ENCODE measurements around the gene TAX1BP3. TPM values are rescaled to one million over a fixed set of nuclear protein-coding genes. Genes with fewer than 3 reads are reported as not detected.
A peak's percentile ranks its signal among the peaks of the same experiment; 100 is the strongest.

TAX1BP3 gene
- total and polyA plus RNA-seq, 2 of the 13 experiments (the other 11 are each of a cell fraction or from before 2014, with no cell fraction given): 16.7 to 45.1 TPM

- TF ChIP-seq NR0B2 (CRISPR knock-in tag; IDR thresholded peaks at IDR 0.05) (peak; percentile 72), ZMYM4 (CRISPR knock-in tag; IDR thresholded peaks at IDR 0.05) (peak; percentile 38; the same call in 1 of the 2 replicates), ZNF367 (CRISPR knock-in tag; IDR thresholded peaks at IDR 0.05; ENCODE audit: borderline replicate concordance) (0 out of 2 replicates have a peak, but pooled peaks have one; percentile 66), FOSL1 (CRISPR knock-in tag; IDR thresholded peaks at IDR 0.05; ENCODE audit: borderline replicate concordance) (no peak), NFIC (IDR thresholded peaks at IDR 0.05; ENCODE audit: low read length) (no peak), POGK (CRISPR knock-in tag; conservative IDR thresholded peaks at IDR 0.05) (peak; percentile 73; the same call in 1 of the 2 replicates), MIXL1 (CRISPR knock-in tag; IDR thresholded peaks at IDR 0.05) (no peak), ZSCAN29 (CRISPR knock-in tag; conservative IDR thresholded peaks at IDR 0.05) (no peak), SRSF9 (IDR thresholded peaks at IDR 0.05; ENCODE audit: borderline replicate concordance, insufficient read depth, low read depth, low read length, poor library complexity, severe bottlenecking) (no peak), E2F1 (CRISPR knock-in tag; IDR thresholded peaks at IDR 0.05) (no peak; the same call in 1 of the 2 replicates), RFXANK (CRISPR knock-in tag; IDR thresholded peaks at IDR 0.05) (peak; percentile 59; the same call in 1 of the 2 replicates), RBAK (CRISPR knock-in tag; IDR thresholded peaks at IDR 0.05) (no peak), FOXK1 (CRISPR knock-in tag; IDR thresholded peaks at IDR 0.05; ENCODE audit: borderline replicate concordance, low read depth) (peak; percentile 79; the same call in 1 of the 2 replicates), ZNF720 (CRISPR knock-in tag; IDR thresholded peaks at IDR 0.05) (no peak), ZNF33B (CRISPR knock-in tag; IDR thresholded peaks at IDR 0.05) (no peak), HINFP (CRISPR knock-in tag; IDR thresholded peaks at IDR 0.05; ENCODE audit: low read depth) (no peak; the same call in 1 of the 2 replicates), MED8 (CRISPR knock-in tag; IDR thresholded peaks at IDR 0.05; ENCODE audit: insufficient replicate concordance) (peak; percentile 62), SP1 (IDR thresholded peaks at IDR 0.05) (0 out of 2 replicates have a peak, but pooled peaks have one; percentile 60), SP1 (CRISPR knock-in tag; IDR thresholded peaks at IDR 0.05) (peak; percentile 90), JARID2 (CRISPR knock-in tag; IDR thresholded peaks at IDR 0.05; ENCODE audit: insufficient replicate concordance) (peak; percentile 21), TMF1 (CRISPR knock-in tag; IDR thresholded peaks at IDR 0.05; ENCODE audit: low read depth) (peak; percentile 44), ZNF740 (CRISPR knock-in tag; IDR thresholded peaks at IDR 0.05) (no peak), ZC3H13 (CRISPR knock-in tag; IDR thresholded peaks at IDR 0.05) (no peak), ZNF850 (CRISPR knock-in tag; conservative IDR thresholded peaks at IDR 0.05) (no peak), RBM39 (IDR thresholded peaks at IDR 0.05; ENCODE audit: low read depth, low read length, poor library complexity, severe bottlenecking) (peak; percentile 63), ZSCAN22 (CRISPR knock-in tag; IDR thresholded peaks at IDR 0.05) (peak; percentile 91)
Measured at GRCh38 chr17:3636154-3636907, 32.0 kb downstream of the TAX1BP3 start, which contains the start of the genes CTNS and SHPK (continued).
